ENCODE results near the gene TLX1. TPM values are rescaled to one million over a fixed set of nuclear protein-coding genes. Genes with fewer than 3 reads are reported as not detected.

TLX1 gene
- not detected for total RNA-seq

GRCh38 chr10:101130984-101131961 is at the start of gene TLX1:
Gene TLX1, plus strand, starts transcription at chr10:101131300. Its CDS starts 242 bp downstream, at chr10:101131542.
- Mint-ChIP-seq H3K4me3 (no peak within 1 kb of the TSS), H3K27ac (no peak within 1 kb of the TSS), H3K36me3 (no peaks in the 10 kb centered on the region), H3K27me3 (peaks cover 76% of the 10 kb centered on the region), H3K9me3 (no peaks in the 10 kb centered on the region), H3K4me1 (ENCODE audit: low read depth) (peaks cover 29% of the 10 kb centered on the region)
- POLR2A ChIA-PET, result interaction anchor here (1.2 kb wide), 1 partner anchor 9 kb away, joined by 3 read pairs; no protein-coding TSS in a partner anchor
- intact Hi-C loops (cut with micrococcal nuclease), result loop anchor here (10.0 kb wide), 1 partner anchor 386 kb away; the partner anchor contains the start of gene PAX2
- CTCF ChIA-PET, result interaction anchor here (9.4 kb wide), 1 partner anchor 10 kb away, joined by 65 read pairs; no protein-coding TSS in a partner anchor
- no peak for DNase-seq

- Mint-ChIP-seq H3K27ac (no peak overlapping the region), H3K27me3 (peaks cover 53% of the 10 kb centered on the region), H3K4me1 (ENCODE audit: low read depth) (no peaks in the 10 kb centered on the region), H3K9me3 (no peaks in the 10 kb centered on the region), H3K4me3 (no peak overlapping the region), H3K36me3 (no peaks in the 10 kb centered on the region)
- no peak for DNase-seq
- intact Hi-C loops (cut with micrococcal nuclease), result no loop called here
- CTCF ChIA-PET, result interaction anchor here (0.6 to 5.6 kb wide), 3 partner anchors 11 to 590 kb away, joined by 3 to 36 read pairs (median 6); no protein-coding TSS in a partner anchor
- POLR2A ChIA-PET, result no interaction called here
Measured at GRCh38 chr10:101085846-101086245, 45.3 kb upstream of the TLX1 start.

DNA sequence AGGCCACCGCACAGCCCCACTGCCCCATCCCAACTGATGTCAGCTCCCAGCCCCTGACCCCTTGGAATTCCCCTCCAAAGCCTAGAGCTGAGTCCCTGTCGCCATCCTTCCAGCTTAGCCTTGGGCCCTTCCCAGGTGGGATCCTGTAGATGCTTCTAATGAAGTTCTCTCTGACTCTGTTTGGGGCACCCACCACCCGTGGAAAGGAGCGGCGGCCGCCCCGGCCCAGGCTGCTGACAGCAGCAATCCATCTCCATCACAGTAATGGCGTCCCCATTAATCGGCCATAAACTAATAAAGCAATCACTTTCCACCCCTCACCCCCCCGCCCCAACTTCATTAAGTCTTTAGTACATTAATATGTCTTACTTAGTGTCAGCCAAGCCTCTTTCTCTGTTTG is 43.7 kb upstream of the TLX1 start:
- no peaks in the 10 kb centered on the region for H3K36me3 Mint-ChIP-seq
- intact Hi-C loops (cut with micrococcal nuclease), result no loop called here

GRCh38 chr10:101087965-101088364 is 43.1 kb upstream of the TLX1 start:
- Mint-ChIP-seq H3K4me1 (ENCODE audit: low read depth) (no peaks in the 10 kb centered on the region), H3K27me3 (peaks cover 46% of the 10 kb centered on the region), H3K4me3 (no peak overlapping the region), H3K27ac (no peak overlapping the region), H3K36me3 (no peaks in the 10 kb centered on the region), H3K9me3 (no peaks in the 10 kb centered on the region)
- intact Hi-C loops (cut with micrococcal nuclease), result no loop called here
- DNase-seq, result no peak
- CTCF ChIA-PET, result interaction anchor here (0.8 to 16.7 kb wide), 3 partner anchors 9 to 55 kb away, joined by 3 to 668 read pairs (median 36); no protein-coding TSS in a partner anchor
- POLR2A ChIA-PET, result no interaction called here

More for the DNA sequence above, 43.7 kb upstream of the TLX1 start:
- Mint-ChIP-seq H3K4me3 (no peak overlapping the region), H3K27me3 (peaks cover 49% of the 10 kb centered on the region), H3K27ac (no peak overlapping the region), H3K9me3 (no peaks in the 10 kb centered on the region), H3K4me1 (ENCODE audit: low read depth) (no peaks in the 10 kb centered on the region)
- ChIA-PET POLR2A (no interaction called here), CTCF (interaction anchor here (0.9 to 16.7 kb wide), 3 partner anchors 9 to 56 kb away, joined by 5 to 668 read pairs (median 36); no protein-coding TSS in a partner anchor)
- no peak for DNase-seq

DNA sequence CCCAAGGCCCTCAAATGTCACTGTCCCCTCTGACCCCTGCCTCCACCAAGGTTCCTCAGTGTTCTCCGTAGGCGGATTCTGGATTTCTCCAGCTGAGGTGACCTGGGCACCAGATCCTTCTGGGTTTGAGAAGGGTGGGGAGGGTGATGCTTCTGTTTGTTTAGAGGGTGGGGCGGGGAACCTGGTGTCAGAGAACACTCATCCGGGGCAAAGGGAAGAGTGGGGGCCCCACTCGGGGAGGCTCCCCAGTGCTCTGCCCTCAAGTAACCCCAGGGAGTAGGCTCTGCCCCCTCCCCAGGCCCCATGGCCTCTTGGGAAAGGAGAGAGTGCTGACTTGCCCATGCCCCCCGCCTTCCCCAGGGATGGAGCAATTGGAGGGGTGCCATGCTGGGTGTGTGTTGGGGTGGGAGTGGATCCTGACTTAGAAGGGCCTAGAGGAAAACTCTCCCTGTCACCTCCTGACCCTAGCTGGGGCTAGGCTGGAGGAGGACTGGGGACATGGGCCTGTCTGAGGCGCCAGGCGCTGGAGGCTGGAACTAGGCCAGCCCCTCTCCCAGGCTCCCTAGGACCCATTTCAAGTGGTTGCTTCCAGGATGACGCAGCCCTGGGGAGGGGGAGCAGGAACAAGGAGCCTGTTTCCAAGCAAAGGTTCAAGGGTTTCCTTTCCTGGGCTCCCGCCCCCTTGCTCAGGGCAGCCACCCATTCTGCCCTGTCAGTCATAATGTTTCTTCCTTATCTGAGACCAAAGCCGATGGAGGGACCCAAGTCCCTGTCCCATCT is 41.4 kb upstream of the TLX1 start:
- CTCF ChIA-PET, result interaction anchor here (1.4 to 16.7 kb wide), 2 partner anchors 13 to 53 kb away, joined by 6 to 668 read pairs; no protein-coding TSS in a partner anchor
- intact Hi-C loops (cut with micrococcal nuclease), result no loop called here
- no peaks in the 10 kb centered on the region for H3K9me3 Mint-ChIP-seq
- no peaks in the 10 kb centered on the region for H3K36me3 Mint-ChIP-seq
- peaks cover 42% of the 10 kb centered on the region for H3K27me3 Mint-ChIP-seq
- POLR2A ChIA-PET, result no interaction called here
- no peak for DNase-seq
- H3K4me1 Mint-ChIP-seq (ENCODE audit: low read depth), result no peaks in the 10 kb centered on the region
- H3K4me3 Mint-ChIP-seq, result no peak overlapping the region
- H3K27ac Mint-ChIP-seq, result no peak overlapping the region

- no peak overlapping the region for H3K27ac Mint-ChIP-seq
- H3K4me3 Mint-ChIP-seq, result no peak overlapping the region
- H3K27me3 Mint-ChIP-seq, result peaks cover 42% of the 10 kb centered on the region
- DNase-seq, result no peak
- no peaks in the 10 kb centered on the region for H3K36me3 Mint-ChIP-seq
- CTCF ChIA-PET, result interaction anchor here (1.1 to 16.7 kb wide), 3 partner anchors 41 to 70 kb away, joined by 3 to 668 read pairs (median 5); no protein-coding TSS in a partner anchor
- no peaks in the 10 kb centered on the region for H3K9me3 Mint-ChIP-seq
- H3K4me1 Mint-ChIP-seq (ENCODE audit: low read depth), result no peaks in the 10 kb centered on the region
- intact Hi-C loops (cut with micrococcal nuclease), result no loop called here
- POLR2A ChIA-PET, result no interaction called here
Measured at GRCh38 chr10:101090597-101090996, 40.5 kb upstream of the TLX1 start.

- H3K4me1 Mint-ChIP-seq (ENCODE audit: low read depth), result no peaks in the 10 kb centered on the region
- DNase-seq, result no peak
- H3K27ac Mint-ChIP-seq, result no peak overlapping the region
- intact Hi-C loops (cut with micrococcal nuclease), result no loop called here
- H3K27me3 Mint-ChIP-seq, result peaks cover 38% of the 10 kb centered on the region
- ChIA-PET CTCF (interaction anchor here (0.6 to 16.7 kb wide), 3 partner anchors 43 to 69 kb away, joined by 3 to 668 read pairs (median 5); no protein-coding TSS in a partner anchor), POLR2A (no interaction called here)
- H3K4me3 Mint-ChIP-seq, result no peak overlapping the region
- H3K9me3 Mint-ChIP-seq, result no peaks in the 10 kb centered on the region
- no peaks in the 10 kb centered on the region for H3K36me3 Mint-ChIP-seq
Measured at GRCh38 chr10:101091546-101092290, 39.4 kb upstream of the TLX1 start.

- no peak overlapping the region for H3K27ac Mint-ChIP-seq
- no peak overlapping the region for H3K4me3 Mint-ChIP-seq
- H3K36me3 Mint-ChIP-seq, result no peaks in the 10 kb centered on the region
- CTCF ChIA-PET, result interaction anchor here (0.6 to 16.7 kb wide), 5 partner anchors 26 to 179 kb away, joined by 3 to 668 read pairs (median 3); no protein-coding TSS in a partner anchor
- no peaks in the 10 kb centered on the region for H3K4me1 Mint-ChIP-seq (ENCODE audit: low read depth)
- DNase-seq, result no peak
- H3K27me3 Mint-ChIP-seq, result peaks cover 31% of the 10 kb centered on the region
- H3K9me3 Mint-ChIP-seq, result no peaks in the 10 kb centered on the region
- POLR2A ChIA-PET, result no interaction called here
- intact Hi-C loops (cut with micrococcal nuclease), result no loop called here
Measured at GRCh38 chr10:101092881-101093354, 38.2 kb upstream of the TLX1 start.

GRCh38 chr10:101094121-101094879 is 36.8 kb upstream of the TLX1 start:
- Mint-ChIP-seq H3K36me3 (no peaks in the 10 kb centered on the region), H3K9me3 (no peaks in the 10 kb centered on the region), H3K4me3 (no peak overlapping the region), H3K27me3 (peaks cover 27% of the 10 kb centered on the region), H3K27ac (no peak overlapping the region), H3K4me1 (ENCODE audit: low read depth) (no peaks in the 10 kb centered on the region)
- ChIA-PET POLR2A (no interaction called here), CTCF (interaction anchor here (1.1 to 16.7 kb wide), 12 partner anchors 8 to 110 kb away, joined by 3 to 668 read pairs (median 8); no protein-coding TSS in a partner anchor)
- intact Hi-C loops (cut with micrococcal nuclease), result no loop called here
- DNase-seq, result no peak

DNA sequence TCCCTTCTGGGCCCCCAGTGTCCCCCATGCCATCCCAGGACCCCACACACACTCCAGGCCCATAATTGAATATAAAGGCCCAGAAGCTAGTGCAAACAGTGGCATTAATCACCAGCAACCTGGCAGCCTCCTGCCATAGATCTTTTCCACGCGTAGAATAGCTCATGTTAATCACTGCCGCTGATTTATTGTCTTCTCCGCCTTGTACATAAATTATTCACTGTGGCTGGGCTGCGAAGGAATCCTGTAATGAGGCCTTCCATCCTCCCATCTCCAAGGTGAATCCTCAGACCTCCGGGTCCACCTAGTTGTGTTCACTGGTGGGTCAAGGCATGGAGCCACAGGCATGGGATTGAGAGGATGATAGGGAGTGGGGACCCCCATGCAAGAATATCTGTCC is 36.1 kb upstream of the TLX1 start:
- POLR2A ChIA-PET, result interaction anchor here (3.1 kb wide), 1 partner anchor 47 kb away, joined by 12 read pairs; no protein-coding TSS in a partner anchor
- intact Hi-C loops (cut with micrococcal nuclease), result loop anchor here (1.0 kb wide), 1 partner anchor 47 kb away; no protein-coding TSS in a partner anchor
- Mint-ChIP-seq H3K36me3 (no peaks in the 10 kb centered on the region), H3K27ac (no peak overlapping the region), H3K9me3 (no peaks in the 10 kb centered on the region), H3K4me1 (ENCODE audit: low read depth) (no peaks in the 10 kb centered on the region), H3K27me3 (peaks cover 32% of the 10 kb centered on the region), H3K4me3 (no peak overlapping the region)
- DNase-seq, result no peak
- CTCF ChIA-PET, result interaction anchor here (0.6 to 16.7 kb wide), 31 partner anchors 9 to 261 kb away, joined by 3 to 668 read pairs (median 5); partner anchors contain the start of gene SLF2

Data from activated CD4-positive, alpha-beta memory T cell treated with anti-CD3 and anti-CD28 coated beads for 36 hours (primary cell).